K562 (cell line): ENCODE measurements around the gene CNP. TPM values are rescaled to one million over a fixed set of nuclear protein-coding genes. Genes with fewer than 3 reads are reported as not detected.

ENCODE experiments used
- BHLHE40 ChIP-seq: IDR thresholded peaks from 2 replicates; pipeline ENCODE4 v1.6.1; 2011; ENCODE audit warnings: low read length, improper control_type of control experiment
- CREB3L1 ChIP-seq: fragments of 450-650 bp; IDR thresholded peaks from 2 replicates; pipeline ENCODE4 v1.6.1; 2014; ENCODE audit warnings: low read depth, mild to moderate bottlenecking, moderate library complexity, borderline replicate concordance
- MAFF ChIP-seq: IDR thresholded peaks from 2 replicates; pipeline ENCODE4 v1.6.1; 2012; ENCODE audit warnings: low read length, improper control_type of control experiment
- MIER1 ChIP-seq: fragments of 450-650 bp; IDR thresholded peaks from 2 replicates; pipeline ENCODE4 v1.6.1; 2016; ENCODE audit warnings: antibody characterized with exemption, mild to moderate bottlenecking, low read depth
- NR0B1 ChIP-seq: fragments of 450-650 bp; IDR thresholded peaks from one replicate; pipeline ENCODE4 v1.6.1; 2018; ENCODE audit warnings: mild to moderate bottlenecking, moderate library complexity; ENCODE audit not compliant: partially characterized antibody
- RCOR1 ChIP-seq, 2 experiments: IDR thresholded peaks; 2 replicates each; pipeline ENCODE4 v1.6.1; 2012; ENCODE audit warnings: low read depth in 2 of 2, low read length in 2 of 2, borderline replicate concordance in 1 of 2, improper control_type of control experiment in 1 of 2
- RERE ChIP-seq: sonication (generic); formaldehyde crosslinking; IDR thresholded peaks from 2 replicates; pipeline ENCODE4 v1.8.0; 2023; ENCODE audit warnings: missing genetic modification reagents, mild to moderate bottlenecking, borderline replicate concordance
- ZC3H8 ChIP-seq: fragments of 450-650 bp; IDR thresholded peaks from 2 replicates; pipeline ENCODE4 v1.6.1; 2017
- ZKSCAN8 ChIP-seq: fragments of 200-800 bp; sonication (Bioruptor generic); IDR thresholded peaks from 2 replicates; pipeline ENCODE4 v1.6.1; 2016; ENCODE audit warnings: missing genetic modification characterization, missing compliant biosample characterization
- ZNF143 ChIP-seq: sonication (generic); formaldehyde crosslinking; IDR thresholded peaks from 2 replicates; pipeline ENCODE4 v1.9.0; 2022; ENCODE audit warnings: mild to moderate bottlenecking, missing genetic modification reagents
- ZNF274 ChIP-seq: IDR thresholded peaks from 2 replicates; pipeline ENCODE4 v1.6.1; 2011; ENCODE audit warnings: low read depth, mild to moderate bottlenecking, low read length, moderate library complexity, borderline replicate concordance
- ZNF449 ChIP-seq: fragments of 250-450 bp; sonication (Bioruptor Pico); IDR thresholded peaks from 2 replicates; pipeline ENCODE4 v1.8.0; 2022; ENCODE audit warnings: moderate library complexity, mild to moderate bottlenecking, inconsistent platforms
- ZNF76 ChIP-seq: fragments of 250-450 bp; sonication (Bioruptor Pico); IDR thresholded peaks from 2 replicates; pipeline ENCODE4 v1.4.0; 2020; ENCODE audit warnings: mild to moderate bottlenecking, moderate library complexity, borderline replicate concordance
- polyA plus RNA-seq, 8 experiments: library from polyadenylated mRNA; depleted of rRNA in 4 of 8; stranded (reverse) in 5 of 8; unstranded in 3 of 8; fragments of >200 nt; fragmentation: Nextera tagmentation in 2 of 8; fragmentation: Illumina TruSeq in 1 of 8; extraction: Ambion mirVana in 2 of 8; extraction: Trizol in 1 of 8; gene quantifications; 2 replicates each; pipeline versions ENCODE4 v1.2.1 to v1.2.3, GENCODE V29; 2011 to 2014; ENCODE audit warnings: inconsistent platforms in 1 of 8, missing spikeins in 1 of 8
- total RNA-seq, 7 experiments: library from RNA; depleted of rRNA in 6 of 7; stranded (reverse); fragments of >200 nt in 6 of 7; fragmentation: Illumina TruSeq in 2 of 7; extraction: Trizol in 2 of 7; gene quantifications; 2 replicates each; pipeline versions ENCODE4 v1.2.1 to v1.2.3, GENCODE V29; 2011 to 2021; ENCODE audit warnings: low replicate concordance in 1 of 7
- TF ChIP-seq, protein P1 (sequence below): fragments of 450-650 bp; IDR thresholded peaks from 2 replicates; pipeline ENCODE4 v1.6.1; 2017; ENCODE audit warnings: antibody characterized with exemption

Gene CNP
- total and polyA plus RNA-seq, 9 of the 15 experiments (the other 6 are each of a cell fraction or from before 2014, with no cell fraction given): 1.7 to 52.0 (median 29.1) TPM

- TF ChIP-seq, protein P1, sequence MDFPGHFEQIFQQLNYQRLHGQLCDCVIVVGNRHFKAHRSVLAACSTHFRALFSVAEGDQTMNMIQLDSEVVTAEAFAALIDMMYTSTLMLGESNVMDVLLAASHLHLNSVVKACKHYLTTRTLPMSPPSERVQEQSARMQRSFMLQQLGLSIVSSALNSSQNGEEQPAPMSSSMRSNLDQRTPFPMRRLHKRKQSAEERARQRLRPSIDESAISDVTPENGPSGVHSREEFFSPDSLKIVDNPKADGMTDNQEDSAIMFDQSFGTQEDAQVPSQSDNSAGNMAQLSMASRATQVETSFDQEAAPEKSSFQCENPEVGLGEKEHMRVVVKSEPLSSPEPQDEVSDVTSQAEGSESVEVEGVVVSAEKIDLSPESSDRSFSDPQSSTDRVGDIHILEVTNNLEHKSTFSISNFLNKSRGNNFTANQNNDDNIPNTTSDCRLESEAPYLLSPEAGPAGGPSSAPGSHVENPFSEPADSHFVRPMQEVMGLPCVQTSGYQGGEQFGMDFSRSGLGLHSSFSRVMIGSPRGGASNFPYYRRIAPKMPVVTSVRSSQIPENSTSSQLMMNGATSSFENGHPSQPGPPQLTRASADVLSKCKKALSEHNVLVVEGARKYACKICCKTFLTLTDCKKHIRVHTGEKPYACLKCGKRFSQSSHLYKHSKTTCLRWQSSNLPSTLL: no peak
- no peak for TF ChIP-seq ZNF76
- no peak for TF ChIP-seq ZNF449 (CRISPR knock-in tag)
- peak; percentile 37; the same call in 1 of the 2 replicates for TF ChIP-seq ZKSCAN8 (CRISPR knock-in tag)
- no peak for TF ChIP-seq RERE (CRISPR knock-in tag)
- TF ChIP-seq RCOR1 (IDR thresholded peaks at IDR 0.05; ENCODE audit: borderline replicate concordance in 1 of 2, low read depth in 2 of 2, low read length in 2 of 2): no peak
- no peak for TF ChIP-seq MIER1
- TF ChIP-seq BHLHE40: peak; percentile 17; the same call in 1 of the 2 replicates
- no peak for TF ChIP-seq ZNF274
- TF ChIP-seq ZNF143 (CRISPR knock-in tag): no peak
- no peak for TF ChIP-seq CREB3L1
- no peak for TF ChIP-seq MAFF
- no peak for TF ChIP-seq NR0B1
- no peak for TF ChIP-seq ZC3H8
These were observed 28.3 kb upstream of the CNP start (continued) for GRCh38 chr17:41937970-41938954.
